NB4 (cell line): ENCODE measurements around the gene OR7G1.
"Not testable (repeated sequence)": the region's sequence is repeated elsewhere in the genome, so short reads cannot be mapped to it uniquely, and the experiment has no call there.

Source experiments
- CTCF ChIP-seq: IDR thresholded peaks from one replicate; pipeline ENCODE4 v1.5.1; 2012; ENCODE audit warnings: low read depth, low read length
- MAX ChIP-seq: IDR thresholded peaks from 2 replicates; pipeline ENCODE4 v1.6.1; 2011; ENCODE audit warnings: low read depth, low read length
- POLR2A ChIP-seq: IDR thresholded peaks from 2 replicates; pipeline ENCODE4 v1.6.1; 2011; ENCODE audit warnings: mild to moderate bottlenecking; ENCODE audit not compliant: insufficient read length; ENCODE audit errors: extremely low read depth

GRCh38 chr19:9071720-9072119 is 43.8 kb downstream of the OR7G1 start:
- not testable (repeated sequence) for TF ChIP-seq CTCF, MAX, POLR2A
